GM18867 (cell line): Measurements from ENCODE around the gene CYP1A2.

Experiments
- ATAC-seq: cut with Tn5 transposase; IDR thresholded peaks from one replicate; pipeline ENCODE4 v1.9.1; 2021; ENCODE audit warnings: mild to moderate bottlenecking, moderate library complexity; ENCODE audit not compliant: unreplicated experiment

CYP1A2 gene

DNA sequence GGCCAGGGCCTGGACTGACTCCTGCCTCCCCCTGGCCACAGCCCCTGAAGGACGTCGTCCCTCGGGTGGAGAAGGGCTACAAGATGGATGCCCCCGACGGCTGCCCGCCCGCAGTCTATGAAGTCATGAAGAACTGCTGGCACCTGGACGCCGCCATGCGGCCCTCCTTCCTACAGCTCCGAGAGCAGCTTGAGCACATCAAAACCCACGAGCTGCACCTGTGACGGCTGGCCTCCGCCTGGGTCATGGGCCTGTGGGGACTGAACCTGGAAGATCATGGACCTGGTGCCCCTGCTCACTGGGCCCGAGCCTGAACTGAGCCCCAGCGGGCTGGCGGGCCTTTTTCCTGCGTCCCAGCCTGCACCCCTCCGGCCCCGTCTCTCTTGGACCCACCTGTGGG lies 53.6 kb downstream of the CYP1A2 start:
- ATAC-seq: no peak

GRCh38 chr15:74802862-74803447 lies 54.3 kb downstream of the CYP1A2 start:
- no peak for ATAC-seq

DNA sequence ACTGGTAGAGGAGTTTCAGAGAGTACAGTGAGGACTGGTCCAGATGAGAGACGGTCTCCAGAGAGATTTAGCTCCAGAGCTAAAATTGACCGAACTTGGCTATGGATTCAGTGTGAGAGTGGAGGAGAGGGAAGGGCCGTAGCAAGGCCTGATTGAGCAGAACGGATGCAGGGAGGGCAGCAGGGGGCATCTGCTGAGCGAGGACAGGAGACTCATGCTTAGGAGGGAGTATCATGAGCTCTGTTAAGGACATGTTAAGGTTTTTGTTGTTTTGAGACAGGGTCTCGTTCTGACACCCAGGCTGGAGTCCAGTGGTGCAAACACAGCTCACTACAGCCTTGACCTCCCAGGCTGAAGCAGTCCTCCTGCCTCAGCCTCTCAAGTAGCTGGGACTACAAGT lies 56.3 kb downstream of the CYP1A2 start:
- ATAC-seq: no peak
